Limb (tissue), 2 donors: Measurements from ENCODE around the gene SAP30.

Experiments used
- DNase-seq, 2 donors: peaks; one replicate each; pipeline ENCODE4 v3.0.0-alpha.2; 2016; ENCODE audit errors: extremely low spot score in 2 of 2

The SAP30 gene, protein sequence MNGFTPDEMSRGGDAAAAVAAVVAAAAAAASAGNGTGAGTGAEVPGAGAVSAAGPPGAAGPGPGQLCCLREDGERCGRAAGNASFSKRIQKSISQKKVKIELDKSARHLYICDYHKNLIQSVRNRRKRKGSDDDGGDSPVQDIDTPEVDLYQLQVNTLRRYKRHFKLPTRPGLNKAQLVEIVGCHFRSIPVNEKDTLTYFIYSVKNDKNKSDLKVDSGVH

DNA sequence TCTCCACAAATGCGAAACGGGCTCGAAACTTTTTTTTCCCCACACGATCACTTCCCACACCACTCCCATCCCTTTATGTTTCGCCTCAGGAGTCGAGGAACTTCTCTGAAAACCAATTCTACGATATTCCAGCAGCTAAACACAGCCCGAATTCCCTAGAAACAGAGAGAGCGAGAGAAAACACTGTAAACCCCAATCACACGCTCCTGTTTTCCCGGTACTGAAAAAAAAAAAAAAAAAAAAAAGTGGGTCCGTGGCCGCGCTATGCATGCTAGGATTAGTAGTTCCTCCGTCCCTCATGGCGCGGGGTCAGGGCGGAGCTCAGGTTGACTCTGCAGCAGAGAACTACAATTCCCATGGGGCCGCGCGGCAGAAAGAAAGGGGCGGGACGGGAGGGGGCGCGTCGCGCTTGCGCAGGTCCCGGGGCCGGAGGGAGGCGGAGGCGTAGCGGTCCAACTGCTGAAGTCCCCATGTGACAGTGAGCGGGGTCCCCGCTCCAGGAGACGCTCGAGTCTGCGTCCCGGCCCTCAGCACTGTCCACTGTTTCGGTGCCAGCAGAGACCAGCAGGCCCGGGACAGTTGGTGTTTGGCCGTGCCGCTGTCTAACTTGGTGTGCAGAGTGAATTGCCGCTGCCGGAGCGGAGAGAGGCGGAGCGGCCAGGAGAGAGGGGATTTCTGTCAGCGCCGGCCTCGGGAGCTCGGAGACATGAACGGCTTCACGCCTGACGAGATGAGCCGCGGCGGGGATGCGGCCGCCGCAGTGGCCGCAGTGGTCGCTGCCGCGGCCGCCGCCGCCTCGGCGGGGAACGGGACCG lies at the start of gene SAP30:
Gene SAP30 (plus strand): TSS at position 478 of the 815 bp plus-strand sequence. CDS start 229 bp downstream, at position 707.
- peak; percentile 98 to 100 for DNase-seq

DNA sequence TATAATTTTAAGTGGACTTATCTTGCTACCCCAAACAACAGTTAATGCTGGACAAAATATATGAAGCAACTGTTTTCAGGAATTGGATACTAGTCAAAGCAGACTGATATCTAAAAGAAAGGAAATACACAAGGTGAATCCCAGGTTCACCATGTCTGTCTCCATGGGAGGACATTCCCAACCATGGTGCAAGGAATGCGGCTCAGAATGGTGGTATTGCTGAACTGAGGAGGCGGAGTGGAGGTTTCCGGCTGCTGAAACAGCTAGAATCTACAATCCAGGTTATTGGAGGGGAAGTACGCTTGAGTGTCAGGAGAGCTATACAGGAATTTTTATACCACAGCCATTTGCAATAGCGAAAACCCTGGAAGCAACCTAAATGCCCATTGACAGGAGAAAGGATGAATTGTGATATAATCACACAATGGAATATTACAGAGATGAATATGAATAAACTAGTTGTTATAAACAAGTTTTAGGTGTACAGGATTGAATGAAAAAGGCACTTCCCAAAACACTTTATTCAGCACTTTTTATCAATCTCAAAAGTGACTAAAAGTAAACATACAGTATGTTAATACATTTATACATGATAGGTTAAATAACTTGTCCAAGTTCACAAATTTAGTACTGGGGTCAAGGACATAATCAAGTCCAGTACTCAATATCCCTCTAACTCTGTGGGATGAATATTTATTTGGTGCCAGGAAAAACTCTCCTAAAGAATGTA lies 45.6 kb upstream of the SAP30 start:
- DNase-seq: no peak

DNA sequence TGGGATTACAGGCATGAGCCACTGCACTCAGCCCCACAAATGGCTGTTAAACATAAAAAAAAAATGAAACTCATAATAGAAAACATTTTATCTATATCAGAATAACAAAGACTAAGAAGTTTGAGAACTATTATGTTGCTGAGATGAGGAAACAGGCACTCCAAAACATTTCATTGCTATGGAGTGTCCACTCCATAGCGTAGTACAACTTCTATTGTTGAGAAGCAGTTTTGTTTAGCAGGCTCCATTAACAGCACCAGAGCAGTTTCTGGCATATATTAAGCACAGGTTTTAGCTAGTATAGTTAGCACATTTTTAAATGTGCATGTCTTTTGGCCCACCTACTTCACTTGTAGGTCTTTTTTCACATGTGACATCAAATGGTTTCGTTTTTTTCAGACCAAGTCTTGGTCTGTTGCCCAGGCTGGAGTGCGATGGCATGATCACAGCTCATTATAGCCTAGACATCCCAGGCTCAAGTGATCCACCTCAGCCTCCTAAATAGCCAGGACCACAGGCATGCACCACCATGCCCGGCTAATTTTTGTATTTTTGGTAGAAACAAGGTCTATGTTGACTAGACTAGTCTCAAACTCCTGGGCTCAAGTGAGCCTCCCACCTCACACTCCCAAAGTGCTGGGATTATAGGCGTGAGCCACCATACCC lies 42.4 kb upstream of the SAP30 start:
- no peak for DNase-seq

DNA sequence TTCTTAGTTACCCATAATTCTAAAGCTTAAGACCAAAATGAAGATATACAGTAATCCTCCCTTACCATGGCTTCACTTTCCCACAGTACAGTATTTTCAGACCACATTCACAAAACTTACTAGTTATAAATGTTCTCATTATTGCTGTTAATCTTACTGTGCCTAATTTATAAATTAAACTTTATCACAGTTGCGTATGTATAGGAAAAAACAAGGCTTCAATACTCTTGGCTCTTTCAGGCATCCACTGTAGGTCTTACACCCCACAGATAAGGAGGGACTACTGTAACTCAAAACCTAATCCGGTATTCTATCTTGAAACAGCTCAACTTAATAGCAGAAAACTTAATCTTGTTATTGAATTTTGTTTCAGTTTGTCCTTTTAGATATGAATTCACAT lies 40.2 kb upstream of the SAP30 start:
- no peak for DNase-seq

DNA sequence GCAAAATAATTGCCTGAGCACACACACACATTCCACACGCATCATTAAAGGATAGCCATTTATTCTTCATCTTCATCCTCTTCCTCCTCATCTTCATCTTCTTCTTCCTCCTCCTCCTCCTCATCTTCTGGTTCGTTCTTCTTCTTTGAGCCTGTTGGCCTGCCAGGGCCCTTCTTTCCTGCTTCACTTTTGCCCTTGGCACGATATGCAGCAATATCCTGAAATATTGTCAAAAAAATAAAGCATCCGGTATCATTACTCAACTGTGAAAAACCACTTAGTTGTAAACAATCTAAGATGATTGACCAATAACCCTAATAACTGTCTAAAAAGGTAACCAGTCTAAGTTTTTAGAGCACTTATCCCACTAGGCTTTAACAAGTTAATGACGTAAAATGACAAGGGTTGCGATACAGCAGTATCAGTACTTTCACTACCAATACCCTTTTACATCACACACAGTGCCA lies 38.7 kb upstream of the SAP30 start:
- no peak for DNase-seq

DNA sequence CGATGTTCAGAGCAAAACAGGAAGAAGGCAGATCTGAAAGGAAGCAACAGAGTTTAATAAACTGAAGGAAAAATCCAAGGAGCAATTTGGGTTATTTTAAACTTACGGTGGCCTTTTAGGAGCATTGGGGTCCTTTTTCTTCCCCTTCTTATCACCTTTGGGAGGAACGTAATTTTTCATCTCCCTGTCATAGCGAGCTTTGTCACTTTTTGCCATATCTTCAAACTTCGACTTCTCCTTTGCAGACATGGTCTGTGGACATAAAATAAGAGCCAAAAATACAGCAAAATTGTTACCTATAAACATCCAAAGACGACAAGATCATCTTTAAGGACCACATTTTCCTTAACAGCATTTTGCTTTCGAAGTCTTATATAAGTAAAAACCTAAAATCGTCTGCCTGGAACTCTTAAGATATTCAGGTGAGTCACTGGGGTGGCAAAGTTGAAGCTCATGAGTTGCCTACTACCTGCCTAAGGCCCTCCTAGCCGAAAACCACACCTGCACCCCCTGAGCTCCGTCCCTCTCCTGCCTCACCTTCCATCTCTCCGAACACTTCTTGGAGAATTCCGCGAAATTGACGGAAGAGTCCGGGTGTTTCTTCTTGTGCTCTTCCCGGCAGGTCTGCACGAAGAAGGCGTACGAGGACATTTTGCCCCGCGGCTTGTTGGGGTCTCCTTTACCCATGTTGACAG lies 37.6 kb upstream of the SAP30 start:
- no peak for DNase-seq

DNA sequence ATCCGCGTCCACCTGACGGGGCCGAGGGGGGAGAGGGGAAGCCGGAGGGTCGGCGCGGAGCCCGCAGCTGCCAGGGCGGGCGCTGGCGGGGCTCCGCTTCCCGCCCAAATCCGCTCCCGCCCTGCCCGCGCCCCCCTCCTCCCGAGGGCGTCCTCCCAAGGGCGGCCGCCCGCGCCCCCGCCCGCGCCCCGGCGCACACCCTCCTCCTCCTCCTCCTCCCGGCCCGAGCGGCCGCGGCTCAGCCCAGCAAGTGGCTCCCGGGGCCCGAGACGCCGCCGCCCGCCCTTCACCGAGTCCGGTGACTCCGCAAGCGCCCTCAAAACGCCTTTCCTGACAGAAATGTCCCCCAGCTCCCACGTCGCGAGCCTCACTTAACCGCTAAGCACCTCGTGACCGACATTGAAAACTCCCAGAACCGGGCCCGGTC lies 37.1 kb upstream of the SAP30 start:
- DNase-seq: peak; percentile 37 to 79

DNA sequence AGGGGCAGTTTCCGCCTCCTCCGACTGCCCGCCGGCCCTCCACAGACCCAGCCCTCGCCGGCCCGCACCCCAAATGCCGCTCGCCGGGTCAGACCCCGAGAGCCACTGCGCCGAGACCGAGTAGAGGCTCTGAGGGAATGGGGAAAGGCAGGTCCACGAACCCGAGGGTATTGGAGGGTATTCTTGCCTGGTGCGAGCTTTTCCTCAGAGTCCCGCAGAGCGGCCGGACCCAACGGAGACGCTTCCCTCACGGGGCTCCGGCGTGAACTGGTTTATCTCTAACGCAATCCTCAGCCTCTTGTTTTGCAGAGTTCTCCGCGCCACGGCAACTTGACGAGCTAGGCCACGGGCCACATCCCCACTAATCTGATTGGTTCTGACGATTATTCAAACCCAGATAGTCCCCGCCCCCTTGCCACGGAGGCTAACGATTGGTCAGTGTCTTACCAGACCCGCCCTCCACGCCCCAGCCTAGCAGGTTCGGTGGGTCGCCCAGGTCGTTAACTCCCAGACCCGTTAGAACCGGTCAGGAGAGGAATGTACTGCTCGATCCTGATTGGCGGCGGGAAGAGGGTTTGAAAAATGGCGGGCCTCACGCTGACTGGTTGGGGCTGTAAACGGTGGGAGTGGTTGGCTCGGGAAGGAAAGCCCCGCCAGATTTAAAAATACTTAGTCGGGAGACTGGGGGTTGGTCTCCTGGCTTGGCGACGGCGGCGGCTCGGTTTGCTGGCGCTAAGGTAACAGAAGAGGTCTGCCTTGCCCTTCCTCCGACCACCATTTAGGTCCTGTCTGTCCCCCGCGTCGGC lies 36.5 kb upstream of the SAP30 start, which contains the start of gene HMGB2:
Gene HMGB2 (minus strand): TSS at position 274 of the 806 bp plus-strand sequence. CDS start 709 bp downstream, outside the sequence.
- peak; percentile 100 for DNase-seq

DNA sequence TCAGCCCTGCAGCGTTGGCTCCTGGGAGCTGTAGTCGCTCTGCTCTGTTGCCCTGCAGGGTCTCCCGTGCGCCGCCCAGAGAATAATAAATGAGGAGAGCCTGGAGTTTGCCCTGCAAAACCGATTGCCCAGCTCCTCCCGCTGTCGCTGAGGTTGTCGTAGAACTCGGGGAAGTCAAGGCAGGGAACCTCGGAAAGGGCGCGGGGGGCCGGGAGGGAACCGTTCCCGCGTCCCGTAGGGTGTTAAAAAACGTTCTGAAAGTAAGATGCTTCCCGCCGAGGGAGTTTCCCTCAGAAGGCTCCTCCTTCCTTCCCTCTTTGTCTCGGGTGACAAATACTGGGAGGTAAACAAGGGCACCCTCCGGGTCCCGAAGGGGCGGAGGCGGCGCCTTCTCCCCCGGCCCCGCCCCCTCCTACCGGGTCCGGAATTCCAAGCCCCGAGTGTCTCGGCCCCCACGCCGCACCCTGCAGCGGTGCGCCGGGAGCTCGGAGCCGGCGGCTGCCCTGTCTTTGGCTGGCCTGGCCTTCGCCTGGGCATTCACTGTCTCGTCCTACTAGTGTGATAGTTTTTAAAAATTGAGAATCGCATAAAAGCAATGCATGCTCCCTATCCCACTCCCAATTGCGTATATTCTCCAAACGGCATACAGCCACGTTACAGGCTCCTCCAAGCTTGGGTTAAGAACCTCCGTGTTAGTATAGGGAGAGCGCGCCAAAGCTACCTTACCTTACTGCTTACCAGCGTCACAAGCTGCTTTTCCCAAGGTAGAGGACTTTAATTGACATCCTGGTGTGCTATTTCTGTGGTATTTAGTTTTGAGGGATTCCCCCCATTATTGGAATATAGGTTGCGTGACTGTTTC lies 35.6 kb upstream of the SAP30 start:
- DNase-seq: peak; percentile 75 to 83

DNA sequence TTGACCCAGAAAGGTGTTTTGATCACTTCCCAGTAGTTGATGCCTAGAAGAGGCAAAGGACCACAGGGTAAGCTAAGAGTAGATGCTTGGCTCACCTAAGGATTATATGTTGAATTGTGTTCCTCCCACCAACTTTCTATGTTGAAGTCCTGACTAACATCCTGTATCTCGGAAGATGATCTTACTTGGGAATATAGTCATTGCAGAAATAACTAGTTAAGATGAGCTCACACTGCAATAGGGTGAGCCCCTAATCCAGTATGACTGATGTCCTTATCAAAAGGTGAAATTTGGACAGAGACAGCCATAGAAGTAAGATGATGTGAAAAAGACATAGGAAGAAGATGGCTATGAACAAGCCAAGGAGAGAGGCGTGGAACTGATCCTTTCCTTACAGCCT lies 33.3 kb upstream of the SAP30 start:
- no peak for DNase-seq

DNA sequence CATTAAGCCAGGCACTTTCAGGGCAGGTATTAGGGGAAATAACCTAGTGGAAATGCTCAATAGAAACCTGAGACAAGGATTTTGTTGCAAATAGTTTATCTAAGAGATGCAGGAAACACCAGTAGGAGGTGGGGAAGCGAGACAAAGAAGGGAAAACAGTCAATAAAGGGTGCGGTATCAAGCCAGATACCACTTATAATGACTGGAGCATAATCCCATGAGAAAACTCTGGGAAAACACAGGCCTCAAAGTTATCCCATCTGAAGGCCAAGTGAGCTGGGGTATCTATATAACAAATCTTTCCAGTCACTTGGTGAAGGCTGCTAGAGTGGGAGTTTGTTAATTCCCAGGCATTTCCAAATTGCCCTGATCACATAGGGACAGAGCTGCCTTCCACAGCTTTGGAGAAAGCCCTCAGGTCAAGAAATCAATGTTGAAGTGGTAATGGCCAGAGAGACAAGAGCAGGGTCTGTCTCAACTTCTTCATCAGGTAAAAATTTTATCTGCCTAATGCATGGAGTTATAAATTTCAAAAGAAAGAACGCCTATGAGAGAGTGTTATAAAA lies 26.8 kb upstream of the SAP30 start:
- no peak for DNase-seq

DNA sequence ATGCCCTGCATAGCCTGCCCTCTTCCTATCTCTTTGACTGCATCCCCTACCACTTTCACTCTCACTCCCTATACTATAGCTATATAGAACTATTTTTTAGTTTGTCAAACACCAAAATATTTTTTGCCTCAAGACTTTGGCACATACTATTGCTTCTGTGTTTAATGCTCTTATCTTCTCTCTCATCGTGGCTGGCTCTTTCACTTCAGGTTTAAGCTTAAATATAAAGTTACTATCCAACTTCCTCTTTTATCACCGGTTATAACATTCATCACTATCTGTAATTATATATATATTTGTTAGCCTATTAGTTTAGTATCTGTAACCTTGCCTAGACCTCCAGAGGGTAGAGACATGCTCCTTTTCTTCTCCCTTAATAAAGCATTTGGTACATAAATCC lies 25.1 kb upstream of the SAP30 start:
- no peak for DNase-seq

DNA sequence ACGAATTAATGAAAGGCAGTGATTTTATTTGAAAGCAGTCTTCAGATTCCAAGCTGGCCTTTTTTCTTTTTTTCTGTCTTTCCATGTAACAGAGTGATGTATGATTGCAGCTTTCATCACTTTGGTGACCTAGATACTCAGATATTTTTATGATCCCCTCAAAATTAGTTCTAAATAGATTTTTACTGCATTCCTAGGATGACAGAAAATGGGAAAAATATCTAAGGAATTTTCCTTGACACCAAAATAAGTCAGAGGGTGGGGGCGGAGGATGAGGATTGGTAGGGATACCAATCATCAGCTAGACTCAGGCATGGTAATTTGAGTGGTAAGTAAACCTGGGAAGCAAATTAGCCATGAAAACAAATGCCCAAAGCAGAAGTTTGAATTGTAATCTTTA lies 24.7 kb upstream of the SAP30 start:
- no peak for DNase-seq

DNA sequence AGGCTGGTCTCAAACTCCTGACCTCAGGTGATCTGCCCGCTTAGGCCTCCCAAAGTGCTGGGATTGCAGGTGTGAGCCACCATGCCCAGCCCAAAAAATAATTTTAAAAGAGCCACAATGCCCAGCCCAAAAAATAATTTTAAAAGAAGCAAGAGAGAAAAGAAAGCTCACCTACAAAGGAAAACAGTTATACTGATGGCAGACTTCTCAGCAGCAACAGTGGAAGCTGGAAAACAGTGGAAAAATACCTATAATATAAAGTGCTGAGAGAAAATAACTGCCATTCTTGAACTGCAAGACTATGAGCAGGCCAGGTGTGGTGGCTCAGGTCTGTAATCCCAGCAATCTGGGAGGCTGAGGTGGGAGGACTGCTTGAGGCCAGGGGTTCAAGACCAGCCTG lies 23.3 kb upstream of the SAP30 start:
- no peak for DNase-seq

DNA sequence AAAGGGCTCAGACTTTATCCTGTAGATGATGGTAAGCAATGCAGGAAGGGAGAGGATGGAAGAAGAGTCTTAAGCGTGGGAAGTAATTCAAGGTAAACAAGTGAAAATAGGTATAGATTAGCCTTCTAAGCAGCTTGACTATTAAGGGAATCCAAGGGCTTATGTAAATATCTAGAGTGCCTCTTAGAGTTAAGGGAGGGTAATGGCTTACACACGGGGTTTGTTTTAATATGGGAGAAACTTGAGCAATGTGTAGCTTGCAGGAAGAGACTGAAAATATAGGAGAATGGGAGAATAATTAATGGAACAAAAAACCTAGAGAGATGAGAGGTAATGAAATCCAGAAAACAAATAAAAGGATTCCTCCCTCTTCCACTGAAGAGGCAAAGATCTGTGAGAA lies 12.8 kb upstream of the SAP30 start:
- no peak for DNase-seq

DNA sequence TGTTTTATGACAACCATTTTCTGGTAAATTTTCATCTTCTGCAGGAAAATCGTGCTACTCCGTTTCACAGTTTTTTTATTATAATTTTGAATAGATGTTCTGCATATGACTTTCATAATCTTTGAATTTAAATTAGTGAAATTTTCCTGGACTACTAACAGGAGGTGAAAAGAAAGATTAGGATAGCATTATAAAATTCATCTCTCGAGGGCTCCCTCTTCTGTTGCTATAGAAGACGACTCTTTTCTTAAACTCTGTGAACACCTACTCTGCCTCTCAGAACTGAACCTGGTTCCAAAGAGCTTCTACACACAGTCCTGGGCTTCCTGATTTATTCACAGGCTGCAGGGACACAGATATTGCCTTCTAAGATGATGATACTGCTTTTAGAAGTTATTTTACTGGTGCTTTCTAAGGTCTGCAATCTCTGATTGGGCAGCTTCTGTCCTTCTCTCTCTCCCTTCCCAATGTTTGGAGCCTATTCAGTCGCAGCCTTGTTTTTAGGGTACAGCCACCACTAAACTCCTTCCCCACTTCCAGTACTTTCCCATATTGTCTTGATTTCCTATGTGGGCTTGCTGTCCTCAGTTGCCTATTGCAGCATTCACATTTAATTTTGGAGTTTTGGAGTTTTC lies 10.1 kb upstream of the SAP30 start:
- DNase-seq: no peak

DNA sequence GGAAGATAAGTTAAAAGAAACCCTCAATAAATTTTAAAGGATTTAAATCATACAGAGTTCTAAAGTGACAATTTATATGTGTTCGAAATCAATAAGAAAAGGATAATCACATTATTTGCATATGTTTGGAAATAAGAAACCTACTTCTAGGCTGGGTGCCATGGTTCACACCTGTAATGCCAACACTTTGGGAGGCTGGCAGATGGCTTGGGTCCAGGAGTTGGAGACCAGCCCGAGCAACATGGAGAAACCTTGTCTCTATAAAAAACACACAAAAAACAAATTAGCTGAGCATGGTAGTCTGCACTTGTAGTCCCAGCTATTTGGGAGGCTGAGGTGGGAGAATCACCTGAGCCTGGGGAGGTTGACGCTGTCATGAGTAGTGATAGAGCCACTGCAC lies 8.1 kb upstream of the SAP30 start:
- DNase-seq: no peak

DNA sequence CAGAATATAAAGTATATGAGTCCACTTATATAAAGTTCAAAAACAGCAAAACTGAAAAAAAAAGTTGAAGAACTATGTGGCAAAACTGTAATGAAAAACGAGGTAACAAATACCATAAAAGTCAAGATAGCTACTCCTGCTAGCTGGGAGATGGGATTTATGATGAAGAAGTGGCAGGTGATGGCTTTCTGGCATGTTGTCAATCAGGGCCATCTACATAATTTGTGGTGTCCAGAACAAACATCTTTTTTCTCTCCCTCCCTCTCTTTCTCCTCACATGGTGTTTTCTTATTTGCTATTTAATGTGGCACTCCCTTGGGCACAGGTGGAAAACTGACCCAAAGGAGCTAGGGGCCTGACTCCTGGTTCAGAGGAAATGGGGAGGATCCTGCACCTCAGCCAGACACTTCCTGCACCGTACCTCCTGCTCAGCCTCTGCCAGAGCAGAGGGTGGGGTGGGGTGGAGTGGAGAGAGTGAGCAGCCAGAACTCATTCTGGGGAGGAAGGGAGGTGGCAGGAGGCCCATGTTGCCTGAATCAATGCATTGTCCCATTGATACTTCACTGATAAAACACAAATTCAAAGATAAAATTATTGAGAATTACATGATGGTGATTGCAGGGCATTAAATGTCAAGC lies 5.3 kb upstream of the SAP30 start:
- DNase-seq: no peak
